Measurements from ENCODE around the gene HDGF. TPM values are rescaled to one million over a fixed set of nuclear protein-coding genes. Genes with fewer than 3 reads are reported as not detected.

The HDGF gene
- total RNA-seq, 2 experiments from 2014 or later, result 60.8 TPM

DNA sequence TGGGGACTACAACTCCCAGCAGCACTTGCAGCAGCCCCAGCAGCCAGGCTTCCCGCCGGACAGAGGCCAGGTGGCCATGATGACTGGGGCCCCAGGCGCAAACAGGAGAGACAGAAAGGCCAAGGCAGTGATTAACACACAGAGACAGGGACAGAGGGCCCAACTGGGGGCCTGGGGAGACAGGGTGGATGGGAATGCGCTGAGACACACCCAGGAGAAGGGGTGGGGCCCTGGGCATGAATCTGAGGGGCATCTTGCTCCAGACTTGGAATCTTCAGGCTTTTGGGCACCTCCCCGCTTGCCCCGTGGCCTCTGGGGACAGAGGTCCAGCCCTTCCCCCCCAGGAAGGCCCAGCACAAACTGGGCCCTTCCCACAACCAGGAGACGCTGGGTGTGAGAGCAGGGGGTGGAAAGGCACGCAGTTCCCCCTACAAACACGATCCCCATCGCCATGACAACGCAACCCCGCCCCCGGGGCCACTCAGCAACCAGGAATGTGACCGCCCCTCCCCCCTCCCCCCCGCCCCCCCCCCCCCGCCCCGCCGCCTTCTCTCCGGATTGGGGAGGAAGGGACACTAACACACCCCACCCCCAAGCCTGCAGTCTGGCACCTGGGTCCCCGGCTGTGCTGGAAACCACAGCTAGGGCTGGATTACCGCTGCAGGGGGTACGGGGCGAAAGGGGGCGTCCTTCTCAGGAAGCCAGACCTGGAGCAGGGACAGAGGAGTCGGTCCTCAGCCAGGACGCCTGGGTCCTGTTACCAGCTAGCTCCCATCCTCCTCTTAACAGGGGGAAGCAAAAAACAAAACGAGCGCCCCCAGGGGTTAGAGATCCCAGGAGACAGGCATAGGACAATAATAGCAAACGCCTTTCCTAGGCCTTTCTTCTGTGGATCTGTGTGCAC lies 4.5 kb downstream of the HDGF start:
- DNase-seq, result peak; percentile 19 to 84 (median 55)
- no peaks in the 10 kb centered on the region for H3K9me3 Mint-ChIP-seq
- H3K36me3 Mint-ChIP-seq (ENCODE audit: low read depth), result peaks cover 55% of the 10 kb centered on the region
- H3K27me3 Mint-ChIP-seq, result no peaks in the 10 kb centered on the region
- peaks cover 61% of the 10 kb centered on the region for H3K4me1 Mint-ChIP-seq (ENCODE audit: low read depth)
- no peak for ATAC-seq (ENCODE audit: poor library complexity)
- H3K27ac Mint-ChIP-seq, result peak overlapping the region; percentile 85
- Histone ChIP-seq H3K4me1 (ENCODE audit: insufficient read depth, low read length) (peaks cover 61% of the 10 kb centered on the region), H3K4me3 (ENCODE audit: low read length) (peak overlapping the region; percentile 97), H3K9me3 (ENCODE audit: control insufficient read depth in 1 of 2, insufficient read depth in 1 of 2, low read length in 2 of 2) (peaks cover 0 to 3% of the 10 kb centered on the region in 2 experiments), H3K36me3 (ENCODE audit: insufficient read depth, low read length) (peaks cover 31% of the 10 kb centered on the region), H3K27me3 (ENCODE audit: control insufficient read depth in 1 of 2, insufficient read depth in 2 of 2, low read length in 2 of 2) (no peaks in the 10 kb centered on the region), H3K27ac (ENCODE audit: low read depth in 1 of 2, low read length in 2 of 2) (peak overlapping the region; percentile 73 to 90)
- CTCF ChIA-PET, result interaction anchor here (1.5 to 1.7 kb wide), 2 partner anchors 20 to 21 kb away, joined by 4 to 7 read pairs; partner anchors contain the start of gene PRCC
- TF ChIP-seq, protein P1, sequence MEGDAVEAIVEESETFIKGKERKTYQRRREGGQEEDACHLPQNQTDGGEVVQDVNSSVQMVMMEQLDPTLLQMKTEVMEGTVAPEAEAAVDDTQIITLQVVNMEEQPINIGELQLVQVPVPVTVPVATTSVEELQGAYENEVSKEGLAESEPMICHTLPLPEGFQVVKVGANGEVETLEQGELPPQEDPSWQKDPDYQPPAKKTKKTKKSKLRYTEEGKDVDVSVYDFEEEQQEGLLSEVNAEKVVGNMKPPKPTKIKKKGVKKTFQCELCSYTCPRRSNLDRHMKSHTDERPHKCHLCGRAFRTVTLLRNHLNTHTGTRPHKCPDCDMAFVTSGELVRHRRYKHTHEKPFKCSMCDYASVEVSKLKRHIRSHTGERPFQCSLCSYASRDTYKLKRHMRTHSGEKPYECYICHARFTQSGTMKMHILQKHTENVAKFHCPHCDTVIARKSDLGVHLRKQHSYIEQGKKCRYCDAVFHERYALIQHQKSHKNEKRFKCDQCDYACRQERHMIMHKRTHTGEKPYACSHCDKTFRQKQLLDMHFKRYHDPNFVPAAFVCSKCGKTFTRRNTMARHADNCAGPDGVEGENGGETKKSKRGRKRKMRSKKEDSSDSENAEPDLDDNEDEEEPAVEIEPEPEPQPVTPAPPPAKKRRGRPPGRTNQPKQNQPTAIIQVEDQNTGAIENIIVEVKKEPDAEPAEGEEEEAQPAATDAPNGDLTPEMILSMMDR (IDR thresholded peaks at IDR 0.05), result no peak
- H3K4me3 Mint-ChIP-seq, result peak overlapping the region; percentile 96
- POLR2A ChIA-PET, result interaction anchor here (0.9 to 1.8 kb wide), 4 partner anchors 9 to 20 kb away, joined by 3 to 13 read pairs (median 6); partner anchors contain the start of genes ISG20L2, METTL25B and PRCC
- intact Hi-C loops (cut with DNase I, micrococcal nuclease), result loop anchor here in 1 of 2 experiments (10.0 kb wide), 1 partner anchor 532 kb away; the partner anchor contains the start of gene PMF1

- Mint-ChIP-seq H3K27ac (peak overlapping the region; percentile 85), H3K4me1 (ENCODE audit: low read depth) (peaks cover 66% of the 10 kb centered on the region), H3K4me3 (peak overlapping the region; percentile 74), H3K27me3 (no peaks in the 10 kb centered on the region), H3K36me3 (ENCODE audit: low read depth) (peaks cover 53% of the 10 kb centered on the region), H3K9me3 (peaks cover under 1% of the 10 kb centered on the region)
- ATAC-seq (ENCODE audit: poor library complexity) (no peak), DNase-seq (peak in 1 of 14 experiments; percentile 43)
- H3K27ac ChIP-seq (ENCODE audit: low read depth in 1 of 2, low read length in 2 of 2), result peak overlapping the region; percentile 73 to 90
- peak overlapping the region; percentile 97 for H3K4me3 ChIP-seq (ENCODE audit: low read length)
- ChIA-PET CTCF (no interaction called here), POLR2A (interaction anchor here (1.1 to 1.9 kb wide), 2 partner anchors 17 to 21 kb away, joined by 5 read pairs; partner anchors contain the start of gene PRCC)
- peaks cover 32% of the 10 kb centered on the region for H3K36me3 ChIP-seq (ENCODE audit: insufficient read depth, low read length)
- H3K4me1 ChIP-seq (ENCODE audit: insufficient read depth, low read length), result peaks cover 67% of the 10 kb centered on the region
- H3K9me3 ChIP-seq (ENCODE audit: control insufficient read depth in 1 of 2, insufficient read depth in 1 of 2, low read length in 2 of 2), result peaks cover 0 to 3% of the 10 kb centered on the region in 2 experiments
- intact Hi-C loops (cut with DNase I, micrococcal nuclease), result loop anchor here in 1 of 2 experiments (10.0 kb wide), 1 partner anchor 532 kb away; the partner anchor contains the start of gene PMF1
- no peaks in the 10 kb centered on the region for H3K27me3 ChIP-seq (ENCODE audit: control insufficient read depth in 1 of 2, insufficient read depth in 2 of 2, low read length in 2 of 2)
- TF ChIP-seq, protein P1 (IDR thresholded peaks at IDR 0.05), result no peak
Observed at GRCh38 chr1:156746406-156746727, 5.1 kb downstream of the HDGF start.

DNA sequence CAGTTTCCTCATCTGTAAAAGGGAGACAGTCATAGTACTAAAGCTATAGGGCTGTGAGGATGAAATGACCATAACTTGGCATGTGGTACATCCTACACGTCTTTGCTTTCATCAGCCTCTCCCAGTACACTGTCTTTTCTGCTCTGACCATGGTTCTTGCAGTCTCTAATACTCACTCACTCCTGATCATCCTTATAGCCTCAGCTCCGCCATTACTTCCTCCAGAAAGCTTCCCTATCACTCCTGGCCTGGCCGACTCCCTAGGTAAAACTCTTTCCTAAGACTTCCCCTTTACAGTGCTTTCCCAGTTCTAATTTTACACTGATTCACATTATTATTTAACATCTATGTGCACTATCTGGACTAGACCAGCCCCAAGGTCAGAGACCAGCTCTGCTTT lies 5.6 kb downstream of the HDGF start:
- Histone ChIP-seq H3K4me1 (ENCODE audit: insufficient read depth, low read length) (peaks cover 71% of the 10 kb centered on the region), H3K4me3 (ENCODE audit: low read length) (no peak overlapping the region), H3K27me3 (ENCODE audit: control insufficient read depth in 1 of 2, insufficient read depth in 2 of 2, low read length in 2 of 2) (no peaks in the 10 kb centered on the region), H3K36me3 (ENCODE audit: insufficient read depth, low read length) (peaks cover 32% of the 10 kb centered on the region), H3K27ac (ENCODE audit: low read depth in 1 of 2, low read length in 2 of 2) (peak overlapping the region; percentile 73 to 90), H3K9me3 (ENCODE audit: control insufficient read depth in 1 of 2, insufficient read depth in 1 of 2, low read length in 2 of 2) (peaks cover 0 to 3% of the 10 kb centered on the region in 2 experiments)
- ChIA-PET CTCF (interaction anchor here (1.3 kb wide), 1 partner anchor 20 kb away, joined by 5 read pairs; no protein-coding TSS in a partner anchor), POLR2A (interaction anchor here (1.1 to 1.9 kb wide), 2 partner anchors 17 to 22 kb away, joined by 5 read pairs; partner anchors contain the start of gene PRCC)
- intact Hi-C loops (cut with DNase I, micrococcal nuclease), result loop anchor here in 1 of 2 experiments (10.0 kb wide), 1 partner anchor 531 kb away; the partner anchor contains the start of gene PMF1
- peak overlapping the region; percentile 8 for H3K4me3 Mint-ChIP-seq
- peaks cover 70% of the 10 kb centered on the region for H3K4me1 Mint-ChIP-seq (ENCODE audit: low read depth)
- H3K36me3 Mint-ChIP-seq (ENCODE audit: low read depth), result peaks cover 58% of the 10 kb centered on the region
- no peaks in the 10 kb centered on the region for H3K27me3 Mint-ChIP-seq
- DNase-seq (no peak), ATAC-seq (ENCODE audit: poor library complexity) (no peak)
- H3K9me3 Mint-ChIP-seq, result peaks cover 2% of the 10 kb centered on the region
- TF ChIP-seq, protein P1 (IDR thresholded peaks at IDR 0.05), result no peak
- H3K27ac Mint-ChIP-seq, result peak overlapping the region; percentile 85
